Liver (tissue), 9 donors: Measurements from ENCODE around the gene SRGAP3. TPM values are rescaled to one million over a fixed set of nuclear protein-coding genes. Genes with fewer than 3 reads are reported as not detected.

ENCODE experiments used
- DNase-seq: peaks from one replicate; pipeline ENCODE4 v3.0.0-alpha.2; 2017; ENCODE audit warnings: low spot score
- H3K27ac ChIP-seq, 2 donors: one replicate each; pipeline ENCODE4 v1.7.0; 2013; ENCODE audit warnings: inconsistent platforms in 2 of 2, low read length in 2 of 2, control low read depth in 1 of 2, low read depth in 1 of 2, mild to moderate bottlenecking in 1 of 2
- H3K27me3 ChIP-seq, 4 donors: one replicate each; pipeline versions ENCODE4 v1.6.1 to v1.7.0; 2013; ENCODE audit warnings: low read length in 3 of 4, inconsistent platforms in 1 of 4, mild to moderate bottlenecking in 1 of 4, moderate library complexity in 1 of 4; ENCODE audit not compliant: control insufficient read depth in 4 of 4, insufficient read depth in 4 of 4
- H3K36me3 ChIP-seq, 4 donors: one replicate each; pipeline versions ENCODE4 v1.6.1 to v1.7.0; 2013; ENCODE audit warnings: low read length in 3 of 4, mild to moderate bottlenecking in 3 of 4, low read depth in 1 of 4, moderate library complexity in 1 of 4; ENCODE audit not compliant: control insufficient read depth in 4 of 4, insufficient read depth in 3 of 4
- H3K4me1 ChIP-seq, 4 donors: one replicate each; pipeline versions ENCODE4 v1.6.1 to v1.7.0; 2013; ENCODE audit warnings: low read length in 3 of 4, mild to moderate bottlenecking in 3 of 4, moderate library complexity in 1 of 4; ENCODE audit not compliant: control insufficient read depth in 4 of 4, insufficient read depth in 4 of 4
- H3K4me3 ChIP-seq, 3 donors: one replicate each; pipeline versions ENCODE4 v1.6.1 to v1.7.0; 2013; ENCODE audit warnings: low read length in 3 of 3, control low read depth in 1 of 3, low read depth in 1 of 3, mild to moderate bottlenecking in 1 of 3
- H3K9ac ChIP-seq, 2 donors: one replicate each; pipeline ENCODE4 v1.7.0; 2013; ENCODE audit warnings: low read length in 2 of 2, mild to moderate bottlenecking in 2 of 2, moderate library complexity in 2 of 2, control low read depth in 1 of 2, low read depth in 1 of 2
- H3K9me3 ChIP-seq, 4 donors: one replicate each; pipeline versions ENCODE4 v1.6.1 to v1.7.0; 2013; ENCODE audit warnings: low read length in 3 of 4; ENCODE audit not compliant: control insufficient read depth in 4 of 4
- EGR1 ChIP-seq, 2 donors: IDR thresholded peaks; 2 replicates each; pipeline ENCODE4 v1.6.1; 2016 to 2018; ENCODE audit warnings: antibody characterized with exemption in 2 of 2, low read depth in 2 of 2
- FOXA1 ChIP-seq: IDR thresholded peaks from 2 replicates; pipeline ENCODE4 v1.6.1; 2016; ENCODE audit warnings: antibody characterized with exemption
- FOXA2 ChIP-seq: IDR thresholded peaks from 2 replicates; pipeline ENCODE4 v1.6.1; 2016; ENCODE audit warnings: antibody characterized with exemption
- GABPA ChIP-seq, 2 donors: IDR thresholded peaks in 1 of 2; conservative IDR thresholded peaks in 1 of 2; 2 replicates each; pipeline ENCODE4 v1.6.1; 2016; ENCODE audit warnings: antibody characterized with exemption in 2 of 2, mild to moderate bottlenecking in 1 of 2, moderate library complexity in 1 of 2
- HNF4A ChIP-seq, 2 donors: conservative IDR thresholded peaks; 2 replicates each; pipeline ENCODE4 v1.6.1; 2016; ENCODE audit warnings: antibody characterized with exemption in 2 of 2, mild to moderate bottlenecking in 2 of 2
- HNF4G ChIP-seq: IDR thresholded peaks from 2 replicates; pipeline ENCODE4 v1.6.1; 2016; ENCODE audit warnings: antibody characterized with exemption
- JUND ChIP-seq, 2 donors: IDR thresholded peaks; 2 replicates each; pipeline ENCODE4 v1.6.1; 2016; ENCODE audit warnings: antibody characterized with exemption in 2 of 2
- NR2F2 ChIP-seq: IDR thresholded peaks from 2 replicates; pipeline ENCODE4 v1.6.1; 2016; ENCODE audit warnings: antibody characterized with exemption
- RAD21 ChIP-seq, 2 donors: IDR thresholded peaks; 2 replicates each; pipeline ENCODE4 v1.6.1; 2016; ENCODE audit warnings: antibody characterized with exemption in 2 of 2, mild to moderate bottlenecking in 2 of 2
- RXRA ChIP-seq, 2 donors: IDR thresholded peaks; 2 replicates each; pipeline ENCODE4 v1.6.1; 2017 to 2018; ENCODE audit warnings: antibody characterized with exemption in 2 of 2, mild to moderate bottlenecking in 1 of 2
- SP1 ChIP-seq: IDR thresholded peaks from 2 replicates; pipeline ENCODE4 v1.6.1; 2018; ENCODE audit warnings: antibody characterized with exemption, mild to moderate bottlenecking
- TAF1 ChIP-seq: conservative IDR thresholded peaks from 2 replicates; pipeline ENCODE4 v1.6.1; 2016; ENCODE audit warnings: antibody characterized with exemption, mild to moderate bottlenecking
- YY1 ChIP-seq: IDR thresholded peaks from 2 replicates; pipeline ENCODE4 v1.6.1; 2016; ENCODE audit warnings: antibody characterized with exemption, mild to moderate bottlenecking
- WGBS: extraction: QIAGEN DNeasy Blood & Tissue Kit; methylation state at CpG from one replicate; pipeline ENCODE4 v1.1.7; 2013; 5-methylcytosine and 5-hydroxymethylcytosine counted together
- polyA plus RNA-seq, 2 donors: library from polyadenylated mRNA; stranded (reverse) in 1 of 2; unstranded in 1 of 2; fragments of 200-250 nt in 1 of 2; fragments of >200 nt in 1 of 2; fragmentation: Nextera tagmentation in 1 of 2; extraction: Ambion mirVana in 1 of 2; gene quantifications; one replicate each; pipeline versions ENCODE4 v1.2.1 to v1.2.3, GENCODE V29; 2013 to 2015
- total RNA-seq, 2 donors: library from RNA; depleted of rRNA; stranded (reverse); fragments of >200 nt; gene quantifications; one replicate each; pipeline ENCODE4 v1.2.3, GENCODE V29; 2014
- TF ChIP-seq, protein P1 (sequence below): fragments of 150-350 bp; IDR thresholded peaks from 2 replicates; pipeline ENCODE4 v1.5.1; 2017; ENCODE audit warnings: improper control_type of control experiment, low read depth, low read length; ENCODE audit not compliant: missing input control
- TF ChIP-seq, protein P2 (sequence below): IDR thresholded peaks from 2 replicates; pipeline ENCODE4 v1.6.1; 2016; ENCODE audit warnings: antibody characterized with exemption, mild to moderate bottlenecking
- TF ChIP-seq, protein P3 (sequence below): IDR thresholded peaks from 2 replicates; pipeline ENCODE4 v1.6.1; 2016; ENCODE audit warnings: antibody characterized with exemption
- TF ChIP-seq, protein P4 (sequence below): IDR thresholded peaks from 2 replicates; pipeline ENCODE4 v1.6.1; 2016; ENCODE audit warnings: antibody characterized with exemption
- TF ChIP-seq, protein P5 (sequence below): IDR thresholded peaks from 2 replicates; pipeline ENCODE4 v1.6.1; 2016; ENCODE audit warnings: antibody characterized with exemption
- donor health status: healthy.
- donor health status: healthy.
- donor health status: healthy.
- donor health status: healthy.
- donor health status: healthy.

SRGAP3 gene
- total and polyA plus RNA-seq, 4 donors, result 0.61 to 4.2 (median 1.6) TPM

DNA sequence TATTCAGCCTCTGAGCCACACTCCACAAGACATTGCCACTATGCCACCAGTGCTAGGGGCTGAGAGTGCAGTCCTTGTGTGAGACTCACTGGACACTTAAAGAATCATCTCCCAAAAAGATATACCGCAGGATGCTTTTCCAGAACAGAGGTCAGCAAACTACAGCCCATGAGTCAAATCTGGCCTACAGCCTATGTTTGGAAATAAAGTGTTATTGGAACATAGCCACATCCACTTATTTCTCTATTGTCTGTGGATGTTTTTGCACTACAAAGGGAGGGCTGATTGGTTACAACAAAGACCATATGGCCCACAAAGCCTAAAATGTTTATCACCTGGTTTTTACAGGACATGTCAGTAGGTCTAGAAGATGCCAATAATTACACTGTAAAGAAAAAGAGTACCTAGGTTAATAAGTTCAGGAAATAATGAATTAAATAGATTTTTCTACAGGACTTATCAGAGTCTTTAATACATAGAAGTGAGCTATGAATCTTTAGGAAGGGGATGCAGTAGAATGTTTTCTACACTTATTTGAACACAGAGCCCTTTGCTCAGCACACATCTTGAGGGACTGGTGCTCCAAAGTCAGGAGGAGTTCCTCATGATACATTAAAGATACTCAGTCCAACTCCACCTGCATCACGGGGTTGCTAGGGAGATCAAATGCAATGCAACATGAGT lies 26.3 kb downstream of the SRGAP3 start:
- no peak overlapping the region for H3K27ac ChIP-seq
- no peaks in the 10 kb centered on the region for H3K27me3 ChIP-seq
- 93% methylated on average over 2 of the region's 2 CpGs for WGBS
- no peak for DNase-seq
- no peak overlapping the region for H3K4me3 ChIP-seq
- no peak for TF ChIP-seq TAF1
- TF ChIP-seq, protein P1, sequence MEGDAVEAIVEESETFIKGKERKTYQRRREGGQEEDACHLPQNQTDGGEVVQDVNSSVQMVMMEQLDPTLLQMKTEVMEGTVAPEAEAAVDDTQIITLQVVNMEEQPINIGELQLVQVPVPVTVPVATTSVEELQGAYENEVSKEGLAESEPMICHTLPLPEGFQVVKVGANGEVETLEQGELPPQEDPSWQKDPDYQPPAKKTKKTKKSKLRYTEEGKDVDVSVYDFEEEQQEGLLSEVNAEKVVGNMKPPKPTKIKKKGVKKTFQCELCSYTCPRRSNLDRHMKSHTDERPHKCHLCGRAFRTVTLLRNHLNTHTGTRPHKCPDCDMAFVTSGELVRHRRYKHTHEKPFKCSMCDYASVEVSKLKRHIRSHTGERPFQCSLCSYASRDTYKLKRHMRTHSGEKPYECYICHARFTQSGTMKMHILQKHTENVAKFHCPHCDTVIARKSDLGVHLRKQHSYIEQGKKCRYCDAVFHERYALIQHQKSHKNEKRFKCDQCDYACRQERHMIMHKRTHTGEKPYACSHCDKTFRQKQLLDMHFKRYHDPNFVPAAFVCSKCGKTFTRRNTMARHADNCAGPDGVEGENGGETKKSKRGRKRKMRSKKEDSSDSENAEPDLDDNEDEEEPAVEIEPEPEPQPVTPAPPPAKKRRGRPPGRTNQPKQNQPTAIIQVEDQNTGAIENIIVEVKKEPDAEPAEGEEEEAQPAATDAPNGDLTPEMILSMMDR, result no peak
- no peak for TF ChIP-seq EGR1 (IDR thresholded peaks at IDR 0.05; ENCODE audit: low read depth in 2 of 2)
- no peak for TF ChIP-seq RAD21 (IDR thresholded peaks at IDR 0.05)
- TF ChIP-seq, protein P2, sequence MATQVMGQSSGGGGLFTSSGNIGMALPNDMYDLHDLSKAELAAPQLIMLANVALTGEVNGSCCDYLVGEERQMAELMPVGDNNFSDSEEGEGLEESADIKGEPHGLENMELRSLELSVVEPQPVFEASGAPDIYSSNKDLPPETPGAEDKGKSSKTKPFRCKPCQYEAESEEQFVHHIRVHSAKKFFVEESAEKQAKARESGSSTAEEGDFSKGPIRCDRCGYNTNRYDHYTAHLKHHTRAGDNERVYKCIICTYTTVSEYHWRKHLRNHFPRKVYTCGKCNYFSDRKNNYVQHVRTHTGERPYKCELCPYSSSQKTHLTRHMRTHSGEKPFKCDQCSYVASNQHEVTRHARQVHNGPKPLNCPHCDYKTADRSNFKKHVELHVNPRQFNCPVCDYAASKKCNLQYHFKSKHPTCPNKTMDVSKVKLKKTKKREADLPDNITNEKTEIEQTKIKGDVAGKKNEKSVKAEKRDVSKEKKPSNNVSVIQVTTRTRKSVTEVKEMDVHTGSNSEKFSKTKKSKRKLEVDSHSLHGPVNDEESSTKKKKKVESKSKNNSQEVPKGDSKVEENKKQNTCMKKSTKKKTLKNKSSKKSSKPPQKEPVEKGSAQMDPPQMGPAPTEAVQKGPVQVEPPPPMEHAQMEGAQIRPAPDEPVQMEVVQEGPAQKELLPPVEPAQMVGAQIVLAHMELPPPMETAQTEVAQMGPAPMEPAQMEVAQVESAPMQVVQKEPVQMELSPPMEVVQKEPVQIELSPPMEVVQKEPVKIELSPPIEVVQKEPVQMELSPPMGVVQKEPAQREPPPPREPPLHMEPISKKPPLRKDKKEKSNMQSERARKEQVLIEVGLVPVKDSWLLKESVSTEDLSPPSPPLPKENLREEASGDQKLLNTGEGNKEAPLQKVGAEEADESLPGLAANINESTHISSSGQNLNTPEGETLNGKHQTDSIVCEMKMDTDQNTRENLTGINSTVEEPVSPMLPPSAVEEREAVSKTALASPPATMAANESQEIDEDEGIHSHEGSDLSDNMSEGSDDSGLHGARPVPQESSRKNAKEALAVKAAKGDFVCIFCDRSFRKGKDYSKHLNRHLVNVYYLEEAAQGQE, result no peak
- no peak for TF ChIP-seq RXRA (IDR thresholded peaks at IDR 0.05)
- no peak for TF ChIP-seq SP1
- no peak for TF ChIP-seq HNF4A (conservative IDR thresholded peaks at IDR 0.05)
- TF ChIP-seq, protein P3, sequence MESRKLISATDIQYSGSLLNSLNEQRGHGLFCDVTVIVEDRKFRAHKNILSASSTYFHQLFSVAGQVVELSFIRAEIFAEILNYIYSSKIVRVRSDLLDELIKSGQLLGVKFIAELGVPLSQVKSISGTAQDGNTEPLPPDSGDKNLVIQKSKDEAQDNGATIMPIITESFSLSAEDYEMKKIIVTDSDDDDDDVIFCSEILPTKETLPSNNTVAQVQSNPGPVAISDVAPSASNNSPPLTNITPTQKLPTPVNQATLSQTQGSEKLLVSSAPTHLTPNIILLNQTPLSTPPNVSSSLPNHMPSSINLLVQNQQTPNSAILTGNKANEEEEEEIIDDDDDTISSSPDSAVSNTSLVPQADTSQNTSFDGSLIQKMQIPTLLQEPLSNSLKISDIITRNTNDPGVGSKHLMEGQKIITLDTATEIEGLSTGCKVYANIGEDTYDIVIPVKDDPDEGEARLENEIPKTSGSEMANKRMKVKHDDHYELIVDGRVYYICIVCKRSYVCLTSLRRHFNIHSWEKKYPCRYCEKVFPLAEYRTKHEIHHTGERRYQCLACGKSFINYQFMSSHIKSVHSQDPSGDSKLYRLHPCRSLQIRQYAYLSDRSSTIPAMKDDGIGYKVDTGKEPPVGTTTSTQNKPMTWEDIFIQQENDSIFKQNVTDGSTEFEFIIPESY, result no peak
- TF ChIP-seq, protein P4, sequence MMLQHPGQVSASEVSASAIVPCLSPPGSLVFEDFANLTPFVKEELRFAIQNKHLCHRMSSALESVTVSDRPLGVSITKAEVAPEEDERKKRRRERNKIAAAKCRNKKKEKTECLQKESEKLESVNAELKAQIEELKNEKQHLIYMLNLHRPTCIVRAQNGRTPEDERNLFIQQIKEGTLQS, result no peak
- TF ChIP-seq, protein P5, sequence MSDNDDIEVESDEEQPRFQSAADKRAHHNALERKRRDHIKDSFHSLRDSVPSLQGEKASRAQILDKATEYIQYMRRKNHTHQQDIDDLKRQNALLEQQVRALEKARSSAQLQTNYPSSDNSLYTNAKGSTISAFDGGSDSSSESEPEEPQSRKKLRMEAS, result no peak
- no peak for TF ChIP-seq FOXA1
- no peak overlapping the region for H3K9ac ChIP-seq
- H3K36me3 ChIP-seq, result no peaks in the 10 kb centered on the region
- H3K4me1 ChIP-seq, result no peaks in the 10 kb centered on the region
- H3K9me3 ChIP-seq, result no peaks in the 10 kb centered on the region

DNA sequence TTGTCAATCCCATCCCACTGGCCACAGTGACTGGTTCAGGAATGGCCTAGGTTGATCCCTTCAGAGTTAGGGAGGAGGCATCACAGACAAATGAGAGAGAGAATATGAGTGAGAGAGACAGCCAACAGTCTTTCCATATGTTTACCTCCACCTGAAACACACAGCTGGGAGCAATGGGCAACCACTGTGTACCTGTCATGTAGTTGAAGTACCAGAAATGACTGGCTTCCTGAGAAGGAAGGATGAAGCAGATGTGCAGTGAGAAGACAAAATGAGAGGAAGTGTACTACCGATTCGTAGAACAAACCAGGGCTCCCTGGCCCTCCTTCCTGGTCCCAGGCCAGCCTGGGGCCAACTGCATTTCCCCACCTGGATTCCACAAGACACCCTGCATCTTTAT lies 27.4 kb downstream of the SRGAP3 start:
- no peak overlapping the region for H3K4me3 ChIP-seq
- TF ChIP-seq YY1 (no peak), HNF4G (no peak), EGR1 (IDR thresholded peaks at IDR 0.05; ENCODE audit: low read depth in 2 of 2) (no peak), JUND (IDR thresholded peaks at IDR 0.05) (no peak), TAF1 (no peak), FOXA2 (no peak), RXRA (IDR thresholded peaks at IDR 0.05) (no peak), NR2F2 (no peak), GABPA (IDR thresholded peaks at IDR 0.05 in 1 of 2, conservative IDR thresholded peaks at IDR 0.05 in 1 of 2) (no peak), RAD21 (IDR thresholded peaks at IDR 0.05) (no peak), FOXA1 (no peak)
- TF ChIP-seq, protein P1, result no peak
- TF ChIP-seq, protein P2, result no peak
- H3K36me3 ChIP-seq, result no peaks in the 10 kb centered on the region
- 75% methylated on average over 2 of the region's 2 CpGs for WGBS
- H3K9ac ChIP-seq, result no peak overlapping the region
- DNase-seq, result no peak
- no peaks in the 10 kb centered on the region for H3K9me3 ChIP-seq
- no peak overlapping the region for H3K27ac ChIP-seq
- no peaks in the 10 kb centered on the region for H3K4me1 ChIP-seq
- no peaks in the 10 kb centered on the region for H3K27me3 ChIP-seq
